ENCODE measurements around the gene FAM3D. TPM values are rescaled to one million over a fixed set of nuclear protein-coding genes. Genes with fewer than 3 reads are reported as not detected.

FAM3D gene
- total and polyA plus RNA-seq, 10 of the 15 experiments (the other 5 are each of a cell fraction or from before 2014, with no cell fraction given) = 0.04 to 0.07 TPM; not detected in 8

DNA sequence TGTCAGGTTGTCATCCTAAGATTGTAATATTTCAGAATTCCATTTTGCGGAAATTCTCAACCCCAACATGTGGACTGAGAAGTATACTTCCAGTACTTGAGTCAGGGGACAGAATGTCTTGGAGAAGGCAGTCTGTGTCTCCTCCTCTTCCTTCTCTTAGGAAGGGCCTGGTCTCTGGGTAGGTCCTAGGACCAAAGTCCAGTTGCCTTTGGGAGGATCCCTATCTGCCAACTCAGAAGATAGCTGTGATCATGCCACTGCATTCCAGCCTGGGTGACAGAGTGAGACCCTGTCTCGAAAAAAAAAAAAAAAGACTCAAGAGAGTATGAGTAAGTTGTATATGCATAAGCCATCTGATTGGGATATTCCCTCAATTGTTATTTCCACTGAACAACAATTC is 23.9 kb upstream of the FAM3D start:
- H3K9me3 ChIP-seq (replicated peaks; ENCODE audit: control insufficient read depth, insufficient read depth, low read length) = peaks cover 4% of the 10 kb centered on the region; the same call in 1 of the 3 replicates
- SMC1A ChIA-PET (ENCODE audit: uncharacterized antibody, unreplicated experiment) = interaction anchor here (0.9 kb wide), 1 partner anchor 9 kb away, joined by 4 read pairs; no protein-coding TSS in a partner anchor
- intact Hi-C loops (cut with micrococcal nuclease; ENCODE audit: unreplicated experiment) (loop anchor here (10.0 kb wide), 1 partner anchor 184 kb away; no protein-coding TSS in a partner anchor), in situ Hi-C loops (cut with MboI) (no loop called here)
- H3K79me2 ChIP-seq (ENCODE audit: control insufficient read depth, insufficient read depth, low read length) = no peaks in the 10 kb centered on the region
- POLR2A ChIA-PET = interaction anchor here (0.6 kb wide), 1 partner anchor 385 kb away, joined by 3 read pairs; no protein-coding TSS in a partner anchor
- no peaks in the 10 kb centered on the region for H4K20me1 ChIP-seq (ENCODE audit: control insufficient read depth, insufficient read depth)
- H2AFZ ChIP-seq (ENCODE audit: control insufficient read depth, low read depth, low read length) = no peak overlapping the region
- BruUV-seq (replicated peaks) = no TSS peak
- ATAC-seq (no peak), FAIRE-seq (no peak), DNase-seq (ENCODE audit: low read depth, low spot score) (no peak)
- H3K36me3 ChIP-seq (ENCODE audit: control insufficient read depth in 2 of 2, insufficient read depth in 2 of 2, low read length in 1 of 2) = no peaks in the 10 kb centered on the region
- RAD21 ChIA-PET (ENCODE audit: unreplicated experiment) = no interaction called here
- H3K4me1 ChIP-seq (ENCODE audit: control insufficient read depth, insufficient read depth, low read length) = no peaks in the 10 kb centered on the region
- H3K4me3 ChIP-seq = no peak overlapping the region
- WGBS (ENCODE audit: insufficient coverage, insufficient replicate concordance, low lambda C conversion rate, missing lambda C conversion rate) = 100% methylated on average over 1 of the region's 2 CpGs
- no peak overlapping the region for H3K9ac ChIP-seq (ENCODE audit: control insufficient read depth, insufficient read depth, low read length)
- CTCF ChIA-PET = no interaction called here
- no peak overlapping the region for H3K4me2 ChIP-seq (ENCODE audit: control insufficient read depth, insufficient read depth)
- no peak overlapping the region for H3K27ac ChIP-seq (ENCODE audit: control insufficient read depth, insufficient read depth)
- no peaks in the 10 kb centered on the region for H3K27me3 ChIP-seq (replicated peaks in 1 of 2; ENCODE audit: control insufficient read depth in 2 of 2, insufficient read depth in 2 of 2, low read length in 1 of 2)
- no peak for TF ChIP-seq BHLHE40 (IDR thresholded peaks at IDR 0.05; ENCODE audit: borderline replicate concordance in 1 of 2, low read depth in 2 of 2, low read length in 1 of 2)
- no peak for TF ChIP-seq ETV6 (conservative IDR thresholded peaks at IDR 0.05 in 1 of 2, IDR thresholded peaks at IDR 0.05 in 1 of 2; ENCODE audit: borderline replicate concordance in 1 of 2, low read depth in 1 of 2)
- no peak for TF ChIP-seq ZNF217 (IDR thresholded peaks at IDR 0.05)
- TF ChIP-seq POU2F2 (IDR thresholded peaks at IDR 0.05; ENCODE audit: borderline replicate concordance, low read depth, low read length) = no peak
- no peak for TF ChIP-seq IKZF1 (conservative IDR thresholded peaks at IDR 0.05)
- TF ChIP-seq, protein P1, sequence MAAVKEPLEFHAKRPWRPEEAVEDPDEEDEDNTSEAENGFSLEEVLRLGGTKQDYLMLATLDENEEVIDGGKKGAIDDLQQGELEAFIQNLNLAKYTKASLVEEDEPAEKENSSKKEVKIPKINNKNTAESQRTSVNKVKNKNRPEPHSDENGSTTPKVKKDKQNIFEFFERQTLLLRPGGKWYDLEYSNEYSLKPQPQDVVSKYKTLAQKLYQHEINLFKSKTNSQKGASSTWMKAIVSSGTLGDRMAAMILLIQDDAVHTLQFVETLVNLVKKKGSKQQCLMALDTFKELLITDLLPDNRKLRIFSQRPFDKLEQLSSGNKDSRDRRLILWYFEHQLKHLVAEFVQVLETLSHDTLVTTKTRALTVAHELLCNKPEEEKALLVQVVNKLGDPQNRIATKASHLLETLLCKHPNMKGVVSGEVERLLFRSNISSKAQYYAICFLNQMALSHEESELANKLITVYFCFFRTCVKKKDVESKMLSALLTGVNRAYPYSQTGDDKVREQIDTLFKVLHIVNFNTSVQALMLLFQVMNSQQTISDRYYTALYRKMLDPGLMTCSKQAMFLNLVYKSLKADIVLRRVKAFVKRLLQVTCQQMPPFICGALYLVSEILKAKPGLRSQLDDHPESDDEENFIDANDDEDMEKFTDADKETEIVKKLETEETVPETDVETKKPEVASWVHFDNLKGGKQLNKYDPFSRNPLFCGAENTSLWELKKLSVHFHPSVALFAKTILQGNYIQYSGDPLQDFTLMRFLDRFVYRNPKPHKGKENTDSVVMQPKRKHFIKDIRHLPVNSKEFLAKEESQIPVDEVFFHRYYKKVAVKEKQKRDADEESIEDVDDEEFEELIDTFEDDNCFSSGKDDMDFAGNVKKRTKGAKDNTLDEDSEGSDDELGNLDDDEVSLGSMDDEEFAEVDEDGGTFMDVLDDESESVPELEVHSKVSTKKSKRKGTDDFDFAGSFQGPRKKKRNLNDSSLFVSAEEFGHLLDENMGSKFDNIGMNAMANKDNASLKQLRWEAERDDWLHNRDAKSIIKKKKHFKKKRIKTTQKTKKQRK (IDR thresholded peaks at IDR 0.05; ENCODE audit: low read depth, low read length) = no peak
- TF ChIP-seq TAF1 (IDR thresholded peaks at IDR 0.05; ENCODE audit: borderline replicate concordance, low read depth, low read length) = no peak
- TF ChIP-seq, protein P2, sequence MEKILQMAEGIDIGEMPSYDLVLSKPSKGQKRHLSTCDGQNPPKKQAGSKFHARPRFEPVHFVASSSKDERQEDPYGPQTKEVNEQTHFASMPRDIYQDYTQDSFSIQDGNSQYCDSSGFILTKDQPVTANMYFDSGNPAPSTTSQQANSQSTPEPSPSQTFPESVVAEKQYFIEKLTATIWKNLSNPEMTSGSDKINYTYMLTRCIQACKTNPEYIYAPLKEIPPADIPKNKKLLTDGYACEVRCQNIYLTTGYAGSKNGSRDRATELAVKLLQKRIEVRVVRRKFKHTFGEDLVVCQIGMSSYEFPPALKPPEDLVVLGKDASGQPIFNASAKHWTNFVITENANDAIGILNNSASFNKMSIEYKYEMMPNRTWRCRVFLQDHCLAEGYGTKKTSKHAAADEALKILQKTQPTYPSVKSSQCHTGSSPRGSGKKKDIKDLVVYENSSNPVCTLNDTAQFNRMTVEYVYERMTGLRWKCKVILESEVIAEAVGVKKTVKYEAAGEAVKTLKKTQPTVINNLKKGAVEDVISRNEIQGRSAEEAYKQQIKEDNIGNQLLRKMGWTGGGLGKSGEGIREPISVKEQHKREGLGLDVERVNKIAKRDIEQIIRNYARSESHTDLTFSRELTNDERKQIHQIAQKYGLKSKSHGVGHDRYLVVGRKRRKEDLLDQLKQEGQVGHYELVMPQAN (conservative IDR thresholded peaks at IDR 0.05) = no peak
